ENCODE measurements around the gene DBH.

The DBH gene

DNA sequence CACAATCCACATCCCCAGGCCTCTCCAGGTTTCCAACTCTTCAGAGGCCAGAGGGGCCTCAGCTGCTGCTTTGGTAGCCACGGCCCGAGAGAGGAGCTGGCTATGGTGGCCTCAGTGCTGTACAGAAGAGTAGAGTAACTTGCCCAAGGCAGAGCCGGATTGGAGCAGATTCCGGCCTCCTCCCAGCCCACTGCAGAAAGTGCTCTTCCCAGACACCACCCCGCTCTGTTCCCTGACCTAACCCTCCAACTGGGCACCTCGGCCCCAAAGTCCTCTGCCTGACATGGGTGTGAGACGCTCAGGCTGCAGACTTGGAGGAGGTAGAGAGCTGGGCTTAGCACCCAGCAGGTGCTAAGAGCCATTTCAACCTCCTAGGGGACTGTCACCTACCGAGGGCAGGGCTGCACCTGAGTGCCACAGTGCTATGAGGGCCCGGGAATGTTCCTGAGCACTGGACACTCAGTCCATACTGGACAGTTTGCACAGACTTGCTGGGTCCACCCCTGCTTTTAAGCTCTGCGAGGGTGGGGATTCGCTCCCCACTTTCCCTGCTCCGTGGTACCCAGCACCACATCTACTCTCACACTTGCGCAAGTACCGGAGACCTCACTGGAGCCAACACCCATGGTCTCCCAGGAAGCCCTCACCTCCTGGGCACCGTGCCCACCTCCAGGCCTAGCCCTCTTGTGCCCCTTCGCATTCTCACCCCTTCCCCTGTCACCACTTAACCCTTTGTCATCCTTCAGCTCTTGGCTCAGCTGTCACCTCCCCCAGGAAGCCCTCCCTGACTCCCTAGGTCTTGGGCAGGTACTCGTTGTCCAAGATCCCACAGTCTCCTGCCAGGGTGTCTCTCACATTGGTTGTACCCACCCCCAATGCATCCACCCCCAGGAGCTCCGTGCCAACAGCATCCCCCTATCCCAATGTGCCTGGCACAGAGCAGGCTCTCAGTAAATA, 49.8 kb downstream of the DBH start:
- no peak for DNase-seq

- DNase-seq = no peak
Measured at GRCh38 chr9:133686642-133687575, 50.7 kb downstream of the DBH start.

DNA sequence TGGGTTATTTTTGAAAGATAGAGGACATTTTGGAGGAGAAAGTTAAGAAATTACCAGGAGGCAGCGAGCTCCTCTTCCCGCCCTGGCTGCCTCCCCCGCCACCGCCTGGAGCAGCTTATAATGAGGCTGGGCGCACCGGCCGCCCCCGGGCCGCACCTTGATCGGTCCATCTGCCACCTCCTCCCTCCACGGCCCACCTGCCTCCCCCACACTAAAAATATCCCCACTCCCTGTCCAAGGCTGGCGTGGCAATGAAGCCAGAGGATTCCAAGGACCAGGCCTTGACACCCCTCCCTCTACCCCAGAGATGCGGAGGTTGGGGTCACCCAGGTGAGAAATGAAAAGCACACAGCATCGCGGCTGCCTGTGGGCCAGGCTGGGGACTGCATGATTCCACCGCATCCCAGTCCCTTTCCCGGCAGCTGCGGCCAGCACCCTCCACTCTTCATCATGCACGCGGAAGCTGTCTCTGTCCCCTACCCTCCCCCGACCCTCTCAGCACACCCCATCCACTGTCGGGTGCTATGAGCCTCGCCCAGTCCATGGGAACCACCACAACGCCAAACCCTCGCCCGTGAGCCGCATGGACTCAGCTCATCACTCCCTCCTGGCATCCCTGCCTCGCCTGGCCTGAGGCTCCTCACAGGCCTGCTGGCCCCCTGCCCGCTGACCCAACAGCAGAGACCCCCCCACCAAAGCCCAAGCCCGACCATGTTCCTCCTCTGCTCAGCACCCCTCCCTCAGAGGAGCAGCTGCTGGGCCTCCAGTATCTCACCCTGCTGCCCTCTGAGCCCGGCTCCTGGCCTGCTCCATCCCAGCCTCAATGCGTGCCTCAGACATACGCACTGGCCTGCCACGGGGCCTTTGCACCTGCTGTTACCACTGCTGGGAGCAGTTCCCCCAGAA, 51.9 kb downstream of the DBH start:
- no peak for DNase-seq

- no peak for DNase-seq
Measured at GRCh38 chr9:133689151-133689763, 53.1 kb downstream of the DBH start.

DNA sequence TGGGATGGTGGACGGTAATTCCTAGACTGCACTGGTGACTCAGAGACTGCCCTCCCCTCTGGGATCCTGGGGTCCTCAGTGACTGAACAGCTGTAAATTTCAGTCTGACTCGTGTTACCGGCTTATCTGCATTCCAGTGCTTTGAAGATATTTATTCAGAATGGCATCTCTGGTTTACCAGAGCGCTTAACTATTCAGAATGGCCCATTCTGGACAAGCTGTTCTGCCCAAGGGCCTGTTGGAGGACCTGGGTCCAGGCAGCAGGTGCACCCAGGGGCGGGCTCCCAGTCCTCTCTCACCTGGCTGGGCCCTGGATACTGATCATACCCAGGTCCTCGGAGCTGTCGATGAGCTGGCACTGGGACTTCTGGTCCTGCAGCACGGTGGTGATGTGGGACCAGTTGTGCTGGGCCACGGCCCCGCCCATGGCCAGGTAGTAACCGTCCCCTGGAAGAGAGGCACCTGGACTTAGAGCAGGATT, 54.0 kb downstream of the DBH start:
- no peak for DNase-seq

- no peak for DNase-seq
Measured at GRCh38 chr9:133691191-133691590, 55.0 kb downstream of the DBH start.

DNA sequence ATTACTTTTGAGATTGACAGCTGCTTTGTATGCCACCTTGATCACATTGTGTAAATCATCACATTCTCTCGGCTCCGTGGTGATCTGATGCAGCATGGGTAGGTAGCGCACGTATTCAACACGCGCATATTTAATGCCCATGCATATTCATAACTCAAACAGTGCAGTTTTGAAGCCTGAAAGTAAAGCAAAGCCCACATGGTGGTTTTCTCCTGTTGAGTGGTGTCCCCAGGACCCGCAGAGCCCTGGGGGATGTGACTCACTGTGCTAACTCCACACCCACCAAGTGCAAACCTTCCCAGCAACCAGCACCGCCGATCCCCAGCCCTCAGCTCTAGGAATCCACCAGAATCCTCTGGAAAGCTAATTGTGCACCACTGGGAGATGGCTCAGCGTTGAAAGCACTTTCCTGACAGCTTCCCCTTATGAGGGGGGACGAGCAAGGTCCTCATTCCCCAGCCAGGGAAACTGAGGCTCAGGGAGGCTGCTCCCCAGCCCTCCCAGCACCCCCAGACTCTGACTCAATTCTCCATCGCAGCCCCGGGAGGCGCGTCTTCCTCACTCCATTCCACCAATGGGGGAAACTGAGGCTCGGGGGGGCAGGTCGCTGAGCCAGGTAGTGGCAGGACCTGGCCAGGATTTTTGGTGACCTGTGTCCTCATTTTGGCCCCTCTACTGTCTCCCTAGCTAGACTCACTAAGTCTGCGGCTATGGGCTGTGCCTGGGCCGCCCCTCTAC, 55.6 kb downstream of the DBH start:
- DNase-seq = peak; percentile 38

DNA sequence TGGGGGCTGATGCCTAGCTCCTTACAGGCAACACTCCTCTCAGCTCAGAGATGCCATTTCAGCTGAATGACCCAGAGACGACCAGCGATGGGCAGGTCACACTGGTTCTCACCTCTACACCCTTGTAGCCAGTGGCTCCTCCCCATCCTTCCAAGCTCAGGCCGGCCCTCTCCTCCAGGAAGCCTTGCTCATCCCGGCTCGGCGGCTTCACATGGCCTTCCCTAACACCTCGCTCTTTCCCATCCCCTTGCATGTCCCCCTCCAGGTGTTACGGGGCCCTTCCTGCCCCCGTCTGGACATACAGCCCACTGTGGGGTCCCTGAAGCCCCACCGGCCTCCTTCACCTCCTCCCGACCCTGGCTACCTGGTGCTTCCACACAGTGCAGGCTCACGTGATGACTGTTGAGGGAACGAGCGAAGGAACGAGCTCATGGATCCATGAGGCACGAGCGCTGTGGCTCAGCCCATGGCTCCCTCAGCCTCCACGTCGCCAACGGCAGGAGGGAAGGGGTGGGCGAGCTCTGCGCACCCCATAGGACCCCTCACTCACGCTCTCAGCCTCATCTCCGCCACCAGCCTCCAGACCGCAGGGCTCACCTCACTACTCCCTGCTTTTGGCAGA, 56.3 kb downstream of the DBH start:
- no peak for DNase-seq

- DNase-seq = no peak
Measured at GRCh38 chr9:133693116-133693515, 57.0 kb downstream of the DBH start.

- no peak for DNase-seq
Measured at GRCh38 chr9:133693703-133694529, 57.8 kb downstream of the DBH start.

DNA sequence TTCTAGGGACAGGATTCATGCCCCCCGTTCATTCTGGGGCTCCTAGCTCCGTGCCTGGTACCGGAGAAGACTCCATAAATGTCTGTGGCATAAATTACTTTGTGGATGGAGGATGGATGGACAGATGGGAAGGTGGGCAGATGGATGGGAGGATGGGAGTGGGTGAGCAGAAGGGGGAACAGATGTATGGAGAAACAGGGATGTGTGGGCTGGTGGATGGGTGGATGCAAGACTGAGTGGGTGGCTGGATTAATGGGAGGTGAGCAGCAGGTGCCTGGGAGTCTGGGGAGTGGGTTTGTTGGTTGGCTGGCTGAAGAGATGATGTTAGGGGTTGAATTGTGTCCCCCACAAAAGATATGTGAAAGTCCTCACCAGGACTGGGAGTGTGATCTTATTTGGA, 58.5 kb downstream of the DBH start:
- DNase-seq = peak; percentile 47

- no peak for DNase-seq
Measured at GRCh38 chr9:133696071-133696472, 59.9 kb downstream of the DBH start.

GRCh38 chr9:133699546-133699945, 63.4 kb downstream of the DBH start:
- no peak for DNase-seq

GRCh38 chr9:133700819-133701320, 64.7 kb downstream of the DBH start:
- peak; percentile 25 for DNase-seq

- no peak for DNase-seq
Measured at GRCh38 chr9:133701321-133701980, 65.3 kb downstream of the DBH start.

DNA sequence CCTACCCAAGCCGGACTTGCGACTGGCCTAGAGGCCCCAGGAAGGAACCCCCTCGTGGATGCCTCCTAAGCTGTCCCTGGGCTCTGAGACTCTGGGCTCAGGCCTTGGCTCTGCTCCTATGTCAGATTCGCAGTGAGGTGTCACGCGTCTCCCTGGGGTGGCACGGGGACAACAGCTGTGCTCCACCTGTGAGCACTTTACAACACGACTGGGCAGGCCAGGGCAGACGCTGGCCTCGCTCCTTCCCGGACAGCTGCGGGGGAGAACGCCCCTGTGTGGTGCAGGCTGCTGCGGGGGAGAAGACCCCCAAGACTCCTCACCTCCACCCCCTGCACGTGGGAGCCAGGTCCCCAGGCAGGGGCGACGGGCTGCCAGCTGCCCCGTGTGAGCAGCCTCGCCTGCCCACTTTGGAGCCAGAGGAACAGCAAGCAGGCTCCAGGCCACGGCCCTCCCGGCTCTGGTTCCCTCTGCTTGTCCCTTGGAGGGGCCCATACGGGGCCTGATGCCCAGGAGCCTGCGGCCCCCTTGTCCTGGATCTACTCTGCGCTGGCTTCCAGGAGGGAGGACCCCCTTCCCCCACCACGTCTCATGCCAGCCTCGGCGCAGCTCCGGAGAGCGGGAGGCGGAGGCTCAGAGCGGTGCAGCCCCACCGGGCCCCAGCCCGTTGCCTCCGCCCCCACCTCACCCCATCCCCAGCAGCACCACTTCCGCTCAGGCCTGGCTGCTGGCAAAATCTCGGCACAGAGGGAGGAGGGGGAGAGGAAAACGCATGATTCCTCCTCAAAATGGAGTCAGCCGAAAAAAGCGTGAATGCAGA, 66.0 kb downstream of the DBH start:
- DNase-seq = no peak

- no peak for DNase-seq
Measured at GRCh38 chr9:133702798-133703590, 66.8 kb downstream of the DBH start.
